Activated CD8-positive, alpha-beta memory T cell treated with anti-CD3 and anti-CD28 coated beads, Interleukin-2, amount 10 ng/mL, durations not matched to agents 7 days and 5 days (primary cell): ENCODE results near the gene PCGF2. TPM values are rescaled to one million over a fixed set of nuclear protein-coding genes. Genes with fewer than 3 reads are reported as not detected.
A peak's percentile ranks its signal among the peaks of the same experiment; 100 is the strongest.

Experiments
- ATAC-seq: fragments of 150-1000 bp; cut with Tn5 transposase; one replicate; pipeline ENCODE4 v1.10.0; 2021; ENCODE audit warnings: moderate library complexity
- CTCF ChIA-PET: fragments of 350-600 bp; sonication (Branson Sonifier 250); formaldehyde crosslinking; loops from one replicate; lab custom pipeline; 2021; ENCODE audit warnings: antibody characterized with exemption; lab: Charles Lee
- DNase-seq: peaks from one replicate; pipeline ENCODE4 v3.0.0-alpha.2; 2020
- H3K27ac Mint-ChIP-seq: one replicate; pipeline ENCODE4 v1.8.0; 2021; ENCODE audit warnings: mild to moderate bottlenecking, mixed read lengths
- H3K27me3 Mint-ChIP-seq: one replicate; pipeline ENCODE4 v1.8.0; 2021; ENCODE audit warnings: mixed read lengths
- H3K36me3 Mint-ChIP-seq: one replicate; pipeline ENCODE4 v1.8.0; 2021; ENCODE audit warnings: mild to moderate bottlenecking, mixed read lengths
- H3K4me1 Mint-ChIP-seq: one replicate; pipeline ENCODE4 v1.8.0; 2021; ENCODE audit warnings: mixed read lengths
- H3K4me3 Mint-ChIP-seq: one replicate; pipeline ENCODE4 v1.8.0; 2021; ENCODE audit warnings: mild to moderate bottlenecking, moderate library complexity, mixed read lengths
- H3K9me3 Mint-ChIP-seq: one replicate; pipeline ENCODE4 v1.8.0; 2022; ENCODE audit warnings: low read depth, mixed read lengths
- total RNA-seq, 2 experiments: library from RNA; stranded (reverse); gene quantifications; one replicate each; pipeline ENCODE4 v1.2.3, GENCODE V29; 2021

PCGF2 gene
- total RNA-seq, 2 experiments from 2014 or later, result 2.1 to 2.5 TPM

DNA sequence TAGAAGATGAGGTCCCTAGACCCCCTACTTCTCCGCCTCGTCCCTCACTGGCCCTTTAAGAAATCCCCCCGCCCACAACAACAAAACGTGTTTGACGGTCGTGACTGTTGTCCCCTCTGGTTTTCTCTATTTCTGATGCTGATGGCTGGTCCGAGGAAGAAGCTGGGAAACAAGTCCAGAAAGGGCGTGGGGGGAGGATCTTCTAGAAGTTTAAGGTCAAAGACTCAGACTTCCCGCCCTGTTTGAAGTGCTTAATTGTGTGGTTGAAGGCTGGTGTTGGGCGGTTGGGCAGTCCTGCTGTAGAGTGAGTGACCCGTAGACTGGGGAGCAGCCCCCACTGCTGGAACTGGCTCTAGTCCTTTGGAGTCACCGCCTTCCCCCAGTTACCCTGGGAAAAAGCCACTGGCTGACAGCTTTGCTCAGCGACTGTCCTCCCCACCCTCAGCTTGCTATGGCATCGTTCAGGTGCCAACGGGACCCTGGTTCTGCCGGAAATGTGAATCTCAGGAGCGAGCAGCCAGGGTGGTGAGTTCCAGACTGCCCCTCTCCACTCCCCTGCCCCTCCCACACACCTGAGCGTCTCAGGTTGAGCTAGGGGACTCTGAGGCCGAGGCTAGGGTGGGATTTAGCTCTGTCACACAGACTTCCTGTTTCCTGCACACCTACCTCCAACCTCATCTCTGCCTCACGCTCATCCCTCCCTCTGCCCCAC, 41.5 kb downstream of the PCGF2 start:
- H3K4me1 Mint-ChIP-seq, result peaks cover 48% of the 10 kb centered on the region
- ATAC-seq, result no peak
- CTCF ChIA-PET, result interaction anchor here (0.8 to 3.8 kb wide), 6 partner anchors 12 to 46 kb away, joined by 3 to 33 read pairs (median 12); partner anchors contain the start of genes CISD3 and PSMB3
- peaks cover 32% of the 10 kb centered on the region for H3K36me3 Mint-ChIP-seq
- peak overlapping the region; percentile 90 for H3K27ac Mint-ChIP-seq
- no peaks in the 10 kb centered on the region for H3K9me3 Mint-ChIP-seq
- H3K4me3 Mint-ChIP-seq, result peak overlapping the region; percentile 90
- DNase-seq, result peak; percentile 50
- no peaks in the 10 kb centered on the region for H3K27me3 Mint-ChIP-seq

DNA sequence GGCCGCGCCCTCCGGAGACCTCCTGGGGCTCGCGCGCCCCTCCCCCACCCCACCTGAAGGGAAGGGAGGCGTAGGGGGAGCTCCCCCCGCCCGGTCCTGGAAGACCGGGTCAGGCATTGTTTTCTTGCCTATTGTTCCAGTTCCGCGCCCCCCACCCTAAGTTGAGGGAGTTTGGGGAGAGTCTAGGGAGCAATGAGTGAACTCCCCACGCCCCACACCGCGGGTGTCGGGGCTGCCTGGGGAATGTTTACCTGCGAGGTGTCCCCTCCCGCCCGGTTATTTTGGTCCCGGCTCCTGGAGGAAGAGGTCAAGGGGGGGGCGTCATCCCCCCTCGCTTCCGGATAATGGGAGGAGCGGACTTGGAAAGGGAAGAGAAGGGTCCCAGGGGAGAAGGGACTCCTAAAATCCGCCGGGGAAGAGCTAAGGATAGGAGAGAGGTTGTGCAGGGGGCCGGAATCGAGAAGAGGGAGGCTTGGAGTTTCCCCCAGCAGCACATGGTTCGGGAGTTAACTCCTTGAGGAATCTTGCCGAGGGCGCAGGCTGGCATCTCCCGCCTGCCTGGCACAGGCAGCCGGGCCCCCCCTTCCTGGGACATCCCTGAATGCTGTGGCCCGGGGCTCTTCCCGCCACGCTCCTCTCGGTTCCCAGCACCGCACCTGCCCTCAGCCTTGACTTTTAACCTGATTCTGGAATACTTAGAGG, 42.2 kb downstream of the PCGF2 start:
- H3K9me3 Mint-ChIP-seq, result no peaks in the 10 kb centered on the region
- H3K36me3 Mint-ChIP-seq, result peaks cover 29% of the 10 kb centered on the region
- peaks cover 48% of the 10 kb centered on the region for H3K4me1 Mint-ChIP-seq
- no peak for ATAC-seq
- peak overlapping the region; percentile 90 for H3K27ac Mint-ChIP-seq
- DNase-seq, result no peak
- peak overlapping the region; percentile 90 for H3K4me3 Mint-ChIP-seq
- H3K27me3 Mint-ChIP-seq, result no peaks in the 10 kb centered on the region
- CTCF ChIA-PET, result interaction anchor here (0.9 to 3.8 kb wide), 5 partner anchors 12 to 30 kb away, joined by 4 to 33 read pairs (median 17); partner anchors contain the start of gene CISD3

DNA sequence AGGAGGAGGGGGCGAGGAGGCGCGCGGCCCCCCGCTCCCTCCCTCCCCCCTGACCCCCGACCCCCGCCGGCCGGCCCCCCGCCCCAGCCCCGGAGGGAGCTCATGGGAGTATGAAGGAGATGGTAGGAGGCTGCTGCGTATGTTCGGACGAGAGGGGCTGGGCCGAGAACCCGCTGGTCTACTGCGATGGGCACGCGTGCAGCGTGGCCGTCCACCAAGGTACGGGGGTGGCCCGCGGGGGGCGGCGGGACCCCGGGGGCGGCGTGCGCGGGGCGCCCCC, 42.7 kb downstream of the PCGF2 start:
- H3K4me1 Mint-ChIP-seq, result peaks cover 47% of the 10 kb centered on the region
- peak overlapping the region; percentile 58 for H3K27ac Mint-ChIP-seq
- H3K9me3 Mint-ChIP-seq, result no peaks in the 10 kb centered on the region
- DNase-seq (no peak), ATAC-seq (no peak)
- peak overlapping the region; percentile 90 for H3K4me3 Mint-ChIP-seq
- H3K27me3 Mint-ChIP-seq, result no peaks in the 10 kb centered on the region
- CTCF ChIA-PET, result interaction anchor here (1.4 to 3.8 kb wide), 4 partner anchors 23 to 29 kb away, joined by 7 to 33 read pairs (median 23); partner anchors contain the start of gene CISD3
- peaks cover 29% of the 10 kb centered on the region for H3K36me3 Mint-ChIP-seq

DNA sequence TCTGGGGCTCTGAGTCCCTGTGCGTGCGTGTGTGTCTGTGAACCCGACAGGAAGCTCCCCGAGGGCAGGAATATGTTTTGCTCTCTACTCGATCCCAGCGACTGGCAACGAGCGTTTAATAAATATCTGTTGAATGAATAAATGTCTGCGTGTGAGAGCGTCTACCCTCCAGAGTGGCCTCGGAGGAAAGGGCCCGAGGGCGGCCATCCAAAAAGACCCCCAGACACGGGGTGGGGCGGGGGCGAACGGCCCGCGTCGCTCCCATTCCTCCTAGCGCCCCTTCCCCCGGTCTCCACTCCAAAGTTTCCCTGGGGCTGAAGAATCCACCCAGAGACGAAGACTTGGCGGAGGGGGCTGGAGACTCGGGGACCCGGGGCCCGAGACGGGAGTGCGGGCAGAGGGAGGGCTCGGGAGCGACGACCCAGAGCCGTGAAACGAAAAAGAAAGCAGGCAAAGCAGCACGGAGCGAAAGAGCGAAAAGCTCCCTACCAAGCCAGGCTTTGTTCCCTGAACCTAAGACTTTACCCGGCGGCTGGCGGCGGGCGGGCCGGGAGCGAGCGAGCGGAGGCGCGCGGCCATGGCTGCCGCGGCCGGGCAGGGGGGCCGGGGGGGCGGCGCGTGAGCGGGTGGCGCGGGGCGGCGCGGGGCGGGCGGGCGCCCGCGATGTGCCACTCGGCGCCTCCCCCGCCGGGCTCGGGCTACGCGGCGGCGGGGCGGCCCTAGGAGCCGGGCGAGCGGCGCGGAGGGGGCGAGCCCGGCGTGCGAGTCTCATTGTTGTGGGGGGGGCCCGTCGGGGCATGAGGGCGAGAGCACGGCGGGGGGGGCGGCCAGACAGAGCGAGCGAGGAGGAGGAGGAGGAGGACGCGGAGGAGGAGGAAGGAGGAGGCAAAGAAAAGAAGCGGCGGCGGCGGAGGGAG, 43.3 kb downstream of the PCGF2 start, which contains the start of gene MLLT6:
Gene MLLT6, plus strand, starts transcription at position 668 of the 917 bp plus-strand sequence. CDS start 360 bp downstream, outside the sequence.
- DNase-seq, result peak; percentile 78
- peak; percentile 28 for ATAC-seq
- H3K4me3 Mint-ChIP-seq, result peak within 1 kb of the TSS; percentile 90
- no peaks in the 10 kb centered on the region for H3K27me3 Mint-ChIP-seq
- CTCF ChIA-PET, result interaction anchor here (0.8 to 3.8 kb wide), 7 partner anchors 23 to 42 kb away, joined by 3 to 33 read pairs (median 7); partner anchors contain the start of gene CISD3
- peaks cover 24% of the 10 kb centered on the region for H3K36me3 Mint-ChIP-seq
- H3K27ac Mint-ChIP-seq, result peak within 1 kb of the TSS; percentile 99
- H3K4me1 Mint-ChIP-seq, result peaks cover 45% of the 10 kb centered on the region
- H3K9me3 Mint-ChIP-seq, result no peaks in the 10 kb centered on the region

DNA sequence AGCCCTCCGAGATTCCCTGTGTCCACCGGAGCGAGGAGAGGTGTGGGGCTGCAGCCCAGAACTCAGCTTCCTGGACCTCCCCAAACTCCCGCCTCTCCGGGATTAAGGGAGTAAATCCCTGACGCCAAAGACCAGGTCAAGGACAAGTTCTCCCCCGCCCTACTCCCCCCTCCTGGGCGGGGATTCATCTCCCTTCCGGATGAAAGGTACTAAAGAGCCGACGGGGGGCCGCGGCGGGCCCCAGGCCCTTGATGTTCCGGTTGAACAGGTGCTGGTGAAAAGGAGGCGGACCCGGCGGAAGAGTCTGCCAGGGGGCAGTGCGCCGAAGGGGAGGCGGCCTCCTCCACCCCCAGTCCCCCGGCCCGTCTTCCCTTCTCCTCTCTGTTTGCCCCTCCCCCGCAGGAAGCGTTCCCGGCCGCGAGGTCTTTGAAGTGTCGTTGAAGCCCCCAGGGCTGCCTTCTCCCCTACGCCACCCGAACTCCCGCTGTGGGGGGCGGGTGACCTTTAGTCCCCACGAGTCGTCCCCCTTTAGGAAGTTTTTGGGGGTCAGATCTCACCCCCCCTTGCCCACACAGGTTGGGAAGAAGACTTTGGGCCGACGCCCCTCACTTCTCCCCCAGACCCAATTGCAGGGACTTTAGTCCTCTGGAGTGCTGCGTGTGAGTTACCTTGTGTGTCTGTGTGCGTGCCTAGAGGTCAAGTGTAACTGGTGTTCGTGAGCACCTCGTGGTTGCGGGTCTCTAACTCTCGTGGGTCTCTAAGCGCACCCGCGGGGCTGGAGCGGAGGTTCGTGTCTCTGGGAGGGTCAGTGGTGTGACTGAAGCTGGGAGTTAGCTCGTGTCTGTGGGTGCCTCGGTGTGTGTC, 44.2 kb downstream of the PCGF2 start:
- no peaks in the 10 kb centered on the region for H3K27me3 Mint-ChIP-seq
- peaks cover 43% of the 10 kb centered on the region for H3K4me1 Mint-ChIP-seq
- ATAC-seq (peak; percentile 26), DNase-seq (peak; percentile 88)
- peaks cover 21% of the 10 kb centered on the region for H3K36me3 Mint-ChIP-seq
- H3K27ac Mint-ChIP-seq, result peak overlapping the region; percentile 99
- peak overlapping the region; percentile 90 for H3K4me3 Mint-ChIP-seq
- CTCF ChIA-PET, result interaction anchor here (0.8 to 3.8 kb wide), 6 partner anchors 24 to 41 kb away, joined by 3 to 33 read pairs (median 12); partner anchors contain the start of gene CISD3
- H3K9me3 Mint-ChIP-seq, result no peaks in the 10 kb centered on the region

DNA sequence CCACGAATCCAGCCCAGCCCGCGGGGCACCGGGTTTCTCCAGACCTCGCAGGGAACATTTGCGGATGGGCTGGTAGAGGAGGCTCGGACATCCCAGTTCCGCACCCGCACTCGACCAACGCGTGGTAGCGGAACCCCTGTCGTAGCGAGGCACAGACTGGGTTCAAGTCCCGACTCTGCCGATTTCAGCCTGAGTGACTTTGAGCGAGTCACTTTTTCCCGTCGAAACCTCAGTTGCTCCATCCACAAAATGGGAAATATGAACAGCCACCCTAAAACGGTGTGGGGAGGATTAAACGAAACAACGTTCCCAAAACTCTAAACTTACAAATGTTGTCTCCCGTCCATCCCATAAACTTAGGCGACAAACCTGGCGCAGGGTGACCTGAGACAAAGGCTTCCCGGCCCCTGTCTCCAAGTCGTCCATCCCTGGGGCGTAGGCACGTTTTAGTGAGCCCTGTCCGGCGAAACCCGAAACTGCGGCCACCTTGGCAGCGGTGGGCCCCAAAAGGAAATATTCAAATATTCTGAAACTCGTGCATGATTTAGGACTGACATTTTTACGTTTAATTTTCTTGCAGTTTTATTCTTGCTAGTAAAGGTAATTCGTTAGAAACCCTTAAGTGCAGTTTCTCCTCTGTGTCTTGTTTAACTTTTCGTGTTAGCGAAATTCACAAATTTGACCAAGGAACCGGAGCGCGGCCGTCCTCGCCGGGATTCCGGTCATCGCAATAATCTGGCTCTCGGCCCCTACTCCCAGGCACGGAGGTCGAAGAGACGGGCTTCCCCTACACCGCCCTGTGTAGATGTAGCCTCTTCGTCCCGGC, 45.0 kb downstream of the PCGF2 start:
- peaks cover 17% of the 10 kb centered on the region for H3K36me3 Mint-ChIP-seq
- CTCF ChIA-PET, result interaction anchor here (0.7 to 2.4 kb wide), 4 partner anchors 26 to 31 kb away, joined by 3 to 12 read pairs (median 8); no protein-coding TSS in a partner anchor
- peak overlapping the region; percentile 90 for H3K4me3 Mint-ChIP-seq

DNA sequence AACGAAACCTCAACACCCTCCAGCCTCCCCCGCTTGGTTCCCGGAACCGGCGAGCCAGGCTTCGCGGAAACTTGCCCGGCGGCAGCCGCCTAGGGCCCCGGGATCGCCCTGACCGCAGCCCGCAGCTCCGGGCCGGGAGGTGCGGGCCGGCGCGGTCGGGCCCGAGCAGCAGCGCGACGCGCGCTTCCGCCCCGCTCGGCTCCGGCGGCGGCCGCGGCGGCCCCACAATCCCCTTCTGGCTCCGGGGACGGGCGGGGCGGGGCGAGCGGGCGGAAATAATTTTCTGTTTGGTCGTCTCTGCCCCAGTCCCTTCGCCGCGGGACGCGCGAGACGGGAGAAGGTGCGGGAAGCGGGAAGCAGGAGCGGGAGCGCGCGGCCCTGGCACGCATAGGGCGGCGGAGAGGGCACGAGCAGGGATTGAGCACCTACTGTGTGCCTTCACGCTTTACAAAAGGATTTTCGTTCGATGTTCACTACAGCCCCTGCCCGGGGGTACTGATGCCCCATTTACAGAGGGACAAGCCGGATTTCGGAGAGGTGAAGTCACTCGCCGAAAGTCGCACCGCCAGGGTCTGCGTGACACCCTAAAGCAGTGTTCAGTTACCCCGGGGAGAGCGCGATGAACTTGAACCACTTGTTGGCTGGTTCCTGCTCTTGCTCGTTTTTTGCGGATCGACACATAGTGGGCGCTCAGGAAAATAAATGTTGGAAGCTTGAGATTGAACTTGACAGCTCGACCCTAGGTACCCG, 45.8 kb downstream of the PCGF2 start:
- peak; percentile 54 for ATAC-seq
- Mint-ChIP-seq H3K27ac (peak overlapping the region; percentile 99), H3K4me3 (peak overlapping the region; percentile 90), H3K4me1 (peaks cover 40% of the 10 kb centered on the region), H3K9me3 (no peaks in the 10 kb centered on the region), H3K27me3 (no peaks in the 10 kb centered on the region), H3K36me3 (peaks cover 9% of the 10 kb centered on the region)
- CTCF ChIA-PET, result interaction anchor here (0.7 to 2.4 kb wide), 7 partner anchors 12 to 35 kb away, joined by 3 to 12 read pairs (median 5); no protein-coding TSS in a partner anchor
- peak; percentile 89 for DNase-seq

More for the DNA sequence above, 45.0 kb downstream of the PCGF2 start:
- Mint-ChIP-seq H3K4me1 (peaks cover 41% of the 10 kb centered on the region), H3K27ac (peak overlapping the region; percentile 99), H3K27me3 (no peaks in the 10 kb centered on the region), H3K9me3 (no peaks in the 10 kb centered on the region)
- ATAC-seq (no peak), DNase-seq (peak; percentile 61)

DNA sequence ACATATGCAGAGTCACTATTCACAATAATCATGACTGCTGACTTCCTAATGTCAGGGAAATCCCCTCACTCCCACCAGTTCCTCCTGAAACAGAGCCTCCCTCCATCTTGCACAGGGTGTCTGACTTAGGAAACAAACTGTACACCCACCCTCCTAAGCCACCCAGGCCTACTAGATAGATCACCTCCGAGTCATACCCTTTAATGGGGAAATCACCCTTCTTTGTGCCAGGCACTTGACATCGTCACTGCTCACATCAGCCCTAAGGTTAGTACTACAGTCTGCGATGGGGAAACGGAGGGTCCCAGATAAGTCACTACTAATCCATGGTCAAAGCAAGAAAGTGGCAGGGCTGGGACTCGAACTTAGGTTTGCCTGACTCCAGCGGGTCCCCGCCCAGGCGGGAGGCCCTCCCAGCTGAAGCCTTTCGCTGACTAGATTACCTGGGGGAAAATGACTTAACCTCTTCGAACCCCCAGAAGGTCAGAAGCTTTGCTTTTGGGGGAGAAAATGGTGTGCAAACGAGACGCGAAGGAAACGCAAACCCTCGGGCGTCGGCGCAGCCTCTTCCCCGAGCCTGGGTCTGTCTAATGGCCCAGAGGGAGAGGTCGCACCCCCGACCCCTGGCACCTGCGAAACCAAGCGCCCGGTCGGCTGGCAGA, 46.5 kb downstream of the PCGF2 start:
- CTCF ChIA-PET, result interaction anchor here (0.6 to 2.4 kb wide), 8 partner anchors 12 to 90 kb away, joined by 3 to 12 read pairs (median 4); no protein-coding TSS in a partner anchor
- peaks cover 42% of the 10 kb centered on the region for H3K4me1 Mint-ChIP-seq
- H3K27ac Mint-ChIP-seq, result peak overlapping the region; percentile 98
- ATAC-seq (peak; percentile 18), DNase-seq (peak; percentile 84)
- no peaks in the 10 kb centered on the region for H3K27me3 Mint-ChIP-seq
- no peaks in the 10 kb centered on the region for H3K9me3 Mint-ChIP-seq
- peak overlapping the region; percentile 71 for H3K4me3 Mint-ChIP-seq
- peaks cover 7% of the 10 kb centered on the region for H3K36me3 Mint-ChIP-seq

DNA sequence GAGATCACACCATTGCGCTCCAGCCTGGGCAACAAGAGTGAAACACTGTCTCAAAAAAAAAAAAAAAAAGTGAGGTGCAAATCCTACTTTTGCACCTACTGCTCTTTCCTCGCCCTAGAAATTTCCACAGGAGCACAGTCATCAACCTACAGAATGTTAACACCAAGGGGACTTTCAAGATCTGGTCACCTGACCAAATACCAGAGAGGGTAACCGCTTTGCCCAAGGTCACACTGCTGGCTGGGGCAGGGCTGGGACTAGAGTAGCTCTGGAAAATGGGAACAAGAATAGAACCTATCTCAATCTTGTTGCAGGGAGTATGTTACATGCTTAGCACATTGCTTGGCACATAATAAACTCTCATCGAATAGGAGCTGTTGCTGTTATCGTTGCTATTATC, 49.4 kb downstream of the PCGF2 start:
- DNase-seq, result no peak
- no peak overlapping the region for H3K4me3 Mint-ChIP-seq
- no peak overlapping the region for H3K27ac Mint-ChIP-seq
- H3K9me3 Mint-ChIP-seq, result no peaks in the 10 kb centered on the region
- no peaks in the 10 kb centered on the region for H3K27me3 Mint-ChIP-seq
- no peak for ATAC-seq
- peaks cover 44% of the 10 kb centered on the region for H3K4me1 Mint-ChIP-seq
- CTCF ChIA-PET, result interaction anchor here (0.6 to 2.8 kb wide), 6 partner anchors 10 to 172 kb away, joined by 3 to 23 read pairs (median 4); partner anchors contain the start of gene EPOP
- H3K36me3 Mint-ChIP-seq, result no peaks in the 10 kb centered on the region

DNA sequence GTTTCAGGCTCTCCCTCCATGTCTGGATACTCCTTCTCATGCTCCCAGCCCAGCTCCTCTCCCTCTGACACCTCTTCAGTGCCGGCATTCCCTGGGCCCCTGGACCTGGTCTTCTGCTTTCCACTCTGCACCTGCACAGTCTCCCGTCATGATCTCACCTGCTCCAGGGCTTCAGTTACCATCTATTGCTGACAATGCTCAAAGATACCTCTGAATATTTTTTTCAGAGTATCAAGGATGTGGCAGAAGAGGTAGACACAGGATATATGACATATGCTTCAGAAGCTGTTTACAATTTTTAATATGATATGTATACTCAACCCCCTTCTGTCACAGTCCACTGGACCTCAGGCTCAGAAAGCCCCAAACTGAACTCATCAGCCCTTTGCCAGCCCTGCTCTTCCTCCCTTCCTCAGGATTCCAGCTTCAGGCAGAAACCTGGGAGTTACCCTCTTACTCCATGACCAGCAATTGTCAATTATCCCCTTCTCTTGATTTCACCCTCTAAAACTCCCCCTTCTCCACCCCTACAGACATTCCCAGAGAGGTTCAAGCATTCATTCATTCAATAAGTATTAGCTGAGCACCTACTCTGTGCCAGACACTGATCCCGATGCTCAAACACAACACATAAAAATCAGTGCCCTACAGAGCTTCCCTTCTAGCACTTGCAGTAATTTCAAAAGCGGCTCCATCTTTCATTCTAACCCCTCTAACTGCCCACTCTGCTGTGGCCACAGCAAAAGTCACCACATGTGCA, 50.9 kb downstream of the PCGF2 start:
- DNase-seq (no peak), ATAC-seq (no peak)
- Mint-ChIP-seq H3K4me3 (no peak overlapping the region), H3K9me3 (no peaks in the 10 kb centered on the region), H3K36me3 (no peaks in the 10 kb centered on the region), H3K27ac (peak overlapping the region; percentile 30), H3K27me3 (no peaks in the 10 kb centered on the region), H3K4me1 (peaks cover 44% of the 10 kb centered on the region)
- CTCF ChIA-PET, result interaction anchor here (1.0 to 2.8 kb wide), 6 partner anchors 13 to 38 kb away, joined by 3 to 23 read pairs (median 6); partner anchors contain the start of gene CISD3
